ENCODE data around the gene RHEX. TPM values are rescaled to one million over a fixed set of nuclear protein-coding genes. Genes with fewer than 3 reads are reported as not detected.

RHEX gene
- polyA plus RNA-seq, 1 of the 3 experiments (the other 2 are of a cell fraction): not detected

- no peaks in the 10 kb centered on the region for H3F3A ChIP-seq (replicated peaks; ENCODE audit: insufficient read depth)
- no peaks in the 10 kb centered on the region for H3K79me2 ChIP-seq (ENCODE audit: insufficient read depth)
- TF ChIP-seq USF1 (IDR thresholded peaks at IDR 0.05; ENCODE audit: borderline replicate concordance, low read depth) (no peak), TCF12 (IDR thresholded peaks at IDR 0.05) (no peak)
- no peak overlapping the region for H2AFZ ChIP-seq (ENCODE audit: low read depth)
- H3K36me3 ChIP-seq (replicated peaks in 1 of 2; ENCODE audit: control insufficient read depth in 1 of 2, insufficient read depth in 2 of 2, low read length in 1 of 2): no peaks in the 10 kb centered on the region
- no peak overlapping the region for H3K9ac ChIP-seq
- H3K27me3 ChIP-seq (ENCODE audit: insufficient read depth): peaks cover 31% of the 10 kb centered on the region; the same call in 1 of the 2 replicates
- no peaks in the 10 kb centered on the region for H3K9me2 ChIP-seq
- no peak overlapping the region for H3K4me2 ChIP-seq
- H4K20me1 ChIP-seq (ENCODE audit: insufficient read depth): no peaks in the 10 kb centered on the region
- 20% methylated on average over 4 of the region's 4 CpGs for WGBS (ENCODE audit: low lambda C conversion rate)
- ChIA-PET POLR2A (no interaction called here), CTCF (interaction anchor here (0.9 to 1.3 kb wide), 3 partner anchors 22 to 855 kb away, joined by 3 to 5 read pairs (median 3); no protein-coding TSS in a partner anchor)
- no peak overlapping the region for H3K4me3 ChIP-seq (ENCODE audit: low read depth in 2 of 2, low read length in 1 of 2)
- no peaks in the 10 kb centered on the region for H3K9me3 ChIP-seq
- no peak for DNase-seq
- no peak overlapping the region for H3K27ac ChIP-seq (ENCODE audit: low read depth in 2 of 2, low read length in 1 of 2)
- no peaks in the 10 kb centered on the region for H3K4me1 ChIP-seq (ENCODE audit: control insufficient read depth in 1 of 2, insufficient read depth in 2 of 2, low read depth in 1 of 2, low read length in 1 of 2)
Observed at GRCh38 chr1:206128196-206128595, 75.2 kb downstream of the RHEX start.

- no peaks in the 10 kb centered on the region for H3K79me2 ChIP-seq (ENCODE audit: insufficient read depth)
- H3K9me2 ChIP-seq: no peaks in the 10 kb centered on the region
- no peak for DNase-seq
- H3K27ac ChIP-seq (ENCODE audit: low read depth in 2 of 2, low read length in 1 of 2): no peak overlapping the region
- H3K4me2 ChIP-seq: no peak overlapping the region
- H3K4me3 ChIP-seq (ENCODE audit: low read depth in 2 of 2, low read length in 1 of 2): no peak overlapping the region
- no peaks in the 10 kb centered on the region for H3F3A ChIP-seq (replicated peaks; ENCODE audit: insufficient read depth)
- H4K20me1 ChIP-seq (ENCODE audit: insufficient read depth): no peaks in the 10 kb centered on the region
- CTCF ChIA-PET: interaction anchor here (1.4 kb wide), 1 partner anchor 24 kb away, joined by 4 read pairs; no protein-coding TSS in a partner anchor
- TF ChIP-seq TEAD4 (IDR thresholded peaks at IDR 0.05; ENCODE audit: borderline replicate concordance, insufficient read depth) (no peak), USF1 (IDR thresholded peaks at IDR 0.05; ENCODE audit: borderline replicate concordance, low read depth) (no peak), USF2 (IDR thresholded peaks at IDR 0.05; ENCODE audit: borderline replicate concordance, low read depth, low read length) (no peak), EZH2phosphoT487 (IDR thresholded peaks at IDR 0.05; ENCODE audit: borderline replicate concordance, low read depth) (no peak), TAF1 (IDR thresholded peaks at IDR 0.05; ENCODE audit: borderline replicate concordance, low read depth, low read length) (no peak), NRF1 (IDR thresholded peaks at IDR 0.05; ENCODE audit: low read depth, low read length) (no peak)
- H3K9me3 ChIP-seq: no peaks in the 10 kb centered on the region
- H2AFZ ChIP-seq (ENCODE audit: low read depth): no peak overlapping the region
- peaks cover 28% of the 10 kb centered on the region; the same call in 1 of the 2 replicates for H3K27me3 ChIP-seq (ENCODE audit: insufficient read depth)
- WGBS (ENCODE audit: low lambda C conversion rate): 76% methylated on average over 7 of the region's 7 CpGs
- H3K4me1 ChIP-seq (ENCODE audit: control insufficient read depth in 1 of 2, insufficient read depth in 2 of 2, low read depth in 1 of 2, low read length in 1 of 2): no peaks in the 10 kb centered on the region
- H3K36me3 ChIP-seq (replicated peaks in 1 of 2; ENCODE audit: control insufficient read depth in 1 of 2, insufficient read depth in 2 of 2, low read length in 1 of 2): no peaks in the 10 kb centered on the region
- H3K9ac ChIP-seq: no peak overlapping the region
- POLR2A ChIA-PET: no interaction called here
Observed at GRCh38 chr1:206131037-206131436, 78.1 kb downstream of the RHEX start.

Measured in SK-N-SH (cell line).